ENCODE results near the gene ZNF668. TPM values are rescaled to one million over a fixed set of nuclear protein-coding genes. Genes with fewer than 3 reads are reported as not detected.

The ZNF668 gene
- total RNA-seq, 1 donor from 2014 or later, result 12.2 TPM

- intact Hi-C loops (cut with DNase I), result no loop called here
- Histone ChIP-seq H3K27ac (no peak overlapping the region), H3K36me3 (peaks cover 53 to 67% of the 10 kb centered on the region in 2 donors), H3K4me1 (no peaks in the 10 kb centered on the region), H3K27me3 (no peaks in the 10 kb centered on the region), H3K9me3 (no peaks in the 10 kb centered on the region), H3K4me3 (no peak overlapping the region)
- TF ChIP-seq CTCF (IDR thresholded peaks at IDR 0.05), result no peak
- no peak for DNase-seq (ENCODE audit: low spot score in 2 of 2)
Observed at GRCh38 chr16:31085411-31085810, 11.4 kb upstream of the ZNF668 start.

GRCh38 chr16:31084584-31085302 lies 10.7 kb upstream of the ZNF668 start:
- no peak for DNase-seq (ENCODE audit: low spot score in 2 of 2)

GRCh38 chr16:31083981-31084380 lies 9.9 kb upstream of the ZNF668 start:
- no peaks in the 10 kb centered on the region for H3K9me3 ChIP-seq
- H3K36me3 ChIP-seq, result peaks cover 60 to 76% of the 10 kb centered on the region in 2 donors
- no peak for TF ChIP-seq CTCF (IDR thresholded peaks at IDR 0.05)
- no peak overlapping the region for H3K27ac ChIP-seq
- no peaks in the 10 kb centered on the region for H3K27me3 ChIP-seq
- H3K4me1 ChIP-seq, result no peaks in the 10 kb centered on the region
- H3K4me3 ChIP-seq, result no peak overlapping the region
- no peak for DNase-seq (ENCODE audit: low spot score in 2 of 2)
- intact Hi-C loops (cut with DNase I), result no loop called here

More at GRCh38 chr16:31084584-31085302, 10.7 kb upstream of the ZNF668 start:
- Histone ChIP-seq H3K27ac (no peak overlapping the region), H3K36me3 (peaks cover 57 to 71% of the 10 kb centered on the region in 2 donors), H3K4me3 (no peak overlapping the region), H3K4me1 (no peaks in the 10 kb centered on the region), H3K27me3 (no peaks in the 10 kb centered on the region), H3K9me3 (no peaks in the 10 kb centered on the region)
- intact Hi-C loops (cut with DNase I), result no loop called here
- TF ChIP-seq CTCF (IDR thresholded peaks at IDR 0.05), result no peak

GRCh38 chr16:31083556-31083955 lies 9.5 kb upstream of the ZNF668 start:
- Histone ChIP-seq H3K27me3 (no peaks in the 10 kb centered on the region), H3K27ac (no peak overlapping the region), H3K4me3 (no peak overlapping the region), H3K4me1 (no peaks in the 10 kb centered on the region), H3K36me3 (peaks cover 64 to 80% of the 10 kb centered on the region in 2 donors), H3K9me3 (no peaks in the 10 kb centered on the region)
- DNase-seq (ENCODE audit: low spot score in 2 of 2), result no peak
- intact Hi-C loops (cut with DNase I), result no loop called here
- no peak for TF ChIP-seq CTCF (IDR thresholded peaks at IDR 0.05)

- DNase-seq (ENCODE audit: low spot score in 2 of 2), result no peak
- no peak for TF ChIP-seq CTCF (IDR thresholded peaks at IDR 0.05)
- no peaks in the 10 kb centered on the region for H3K4me1 ChIP-seq
- H3K27ac ChIP-seq, result no peak overlapping the region
- H3K9me3 ChIP-seq, result no peaks in the 10 kb centered on the region
- H3K36me3 ChIP-seq, result peaks cover 69 to 85% of the 10 kb centered on the region in 2 donors
- H3K4me3 ChIP-seq, result no peak overlapping the region
- H3K27me3 ChIP-seq, result no peaks in the 10 kb centered on the region
- intact Hi-C loops (cut with DNase I), result no loop called here
Observed at GRCh38 chr16:31083081-31083480, 9.0 kb upstream of the ZNF668 start.

All from ascending aorta (tissue), 2 donors.